Activated CD4-positive, alpha-beta T cell treated with anti-CD3 and anti-CD28 coated beads, Interleukin-2, amount 10 ng/mL, durations not matched to agents 24 days and 14 days (primary cell): Measurements from ENCODE around the gene APOC1. TPM values are rescaled to one million over a fixed set of nuclear protein-coding genes. Genes with fewer than 3 reads are reported as not detected.
"Not testable (repeated sequence)": the region's sequence is repeated elsewhere in the genome, so short reads cannot be mapped to it uniquely, and the experiment has no call there.

ENCODE experiments used
- DNase-seq: peaks from one replicate; pipeline ENCODE4 v3.0.0; 2022
- H3K27ac Mint-ChIP-seq: one replicate; pipeline ENCODE4 v1.8.0; 2022; ENCODE audit warnings: mild to moderate bottlenecking, mixed read lengths
- H3K27me3 Mint-ChIP-seq: one replicate; pipeline ENCODE4 v1.8.0; 2022; ENCODE audit warnings: mixed read lengths
- H3K36me3 Mint-ChIP-seq: one replicate; pipeline ENCODE4 v1.8.0; 2022; ENCODE audit warnings: low read depth, mild to moderate bottlenecking, mixed read lengths
- H3K4me1 Mint-ChIP-seq: one replicate; pipeline ENCODE4 v1.8.0; 2021; ENCODE audit warnings: mixed read lengths
- H3K4me3 Mint-ChIP-seq: one replicate; pipeline ENCODE4 v1.8.0; 2022; ENCODE audit warnings: mild to moderate bottlenecking, moderate library complexity, mixed read lengths
- H3K9me3 Mint-ChIP-seq: one replicate; pipeline ENCODE4 v1.8.0; 2021; ENCODE audit warnings: mixed read lengths
- intact Hi-C: fragments of 100-400 bp; cut with micrococcal nuclease; formaldehyde crosslinking; loops from one replicate; pipeline ENCODE4 v1.15.1; 2023
- total RNA-seq: library from RNA; stranded (reverse); gene quantifications from 2 replicates; pipeline ENCODE4 v1.2.3, GENCODE V29; 2022

The APOC1 gene
- total RNA-seq, 1 donor from 2014 or later: 2.1 TPM

- intact Hi-C loops: no loop called here
- Mint-ChIP-seq H3K36me3 (peaks cover 61% of the 10 kb centered on the region), H3K27ac (no peak overlapping the region)
Measured at GRCh38 chr19:44894946-44895345, 19.5 kb upstream of the APOC1 start.

GRCh38 chr19:44897835-44898234, 16.6 kb upstream of the APOC1 start:
- intact Hi-C loops: no loop called here
- no peaks in the 10 kb centered on the region for H3K27me3 Mint-ChIP-seq

More at GRCh38 chr19:44894946-44895345, 19.5 kb upstream of the APOC1 start:
- Mint-ChIP-seq H3K4me1 (peaks cover 22% of the 10 kb centered on the region), H3K9me3 (peaks cover 4% of the 10 kb centered on the region), H3K27me3 (no peaks in the 10 kb centered on the region), H3K4me3 (no peak overlapping the region)
- no peak for DNase-seq

GRCh38 chr19:44900328-44901244, 13.8 kb upstream of the APOC1 start:
- intact Hi-C loops: no loop called here
- Mint-ChIP-seq H3K27me3 (peaks cover 2% of the 10 kb centered on the region), H3K36me3 (peaks cover 51% of the 10 kb centered on the region), H3K27ac (no peak overlapping the region), H3K4me3 (no peak overlapping the region), H3K4me1 (no peaks in the 10 kb centered on the region), H3K9me3 (no peaks in the 10 kb centered on the region)
- DNase-seq: no peak

More at GRCh38 chr19:44897835-44898234, 16.6 kb upstream of the APOC1 start:
- Mint-ChIP-seq H3K27ac (no peak overlapping the region), H3K9me3 (no peaks in the 10 kb centered on the region), H3K4me1 (peaks cover 5% of the 10 kb centered on the region), H3K4me3 (no peak overlapping the region), H3K36me3 (peaks cover 64% of the 10 kb centered on the region)
- DNase-seq: no peak

- H3K9me3 Mint-ChIP-seq: no peaks in the 10 kb centered on the region
- intact Hi-C loops: loop anchor here (1.0 kb wide), 1 partner anchor 48 kb away; no protein-coding TSS in a partner anchor
Measured at GRCh38 chr19:44903216-44903601, 11.2 kb upstream of the APOC1 start.

GRCh38 chr19:44903602-44904425, 10.6 kb upstream of the APOC1 start:
- H3K4me1 Mint-ChIP-seq: peaks cover 5% of the 10 kb centered on the region
- H3K9me3 Mint-ChIP-seq: no peaks in the 10 kb centered on the region
- no peak overlapping the region for H3K4me3 Mint-ChIP-seq
- peaks cover 15% of the 10 kb centered on the region for H3K27me3 Mint-ChIP-seq
- H3K27ac Mint-ChIP-seq: no peak overlapping the region
- peak; percentile 93 for DNase-seq
- intact Hi-C loops: loop anchor here (1.0 kb wide), 1 partner anchor 47 kb away; no protein-coding TSS in a partner anchor
- H3K36me3 Mint-ChIP-seq: peaks cover 33% of the 10 kb centered on the region

More at GRCh38 chr19:44903216-44903601, 11.2 kb upstream of the APOC1 start:
- H3K36me3 Mint-ChIP-seq: peaks cover 34% of the 10 kb centered on the region
- peaks cover 15% of the 10 kb centered on the region for H3K27me3 Mint-ChIP-seq
- no peak overlapping the region for H3K27ac Mint-ChIP-seq
- no peak for DNase-seq
- H3K4me3 Mint-ChIP-seq: no peak overlapping the region
- H3K4me1 Mint-ChIP-seq: peaks cover 5% of the 10 kb centered on the region

GRCh38 chr19:44904426-44904994, 9.9 kb upstream of the APOC1 start:
- DNase-seq: no peak
- Mint-ChIP-seq H3K4me1 (peaks cover 5% of the 10 kb centered on the region), H3K27ac (no peak overlapping the region), H3K4me3 (no peak overlapping the region), H3K36me3 (peaks cover 31% of the 10 kb centered on the region), H3K9me3 (no peaks in the 10 kb centered on the region), H3K27me3 (peaks cover 15% of the 10 kb centered on the region)
- intact Hi-C loops: no loop called here

GRCh38 chr19:44905437-44906160, 8.8 kb upstream of the APOC1 start, which contains the start of gene APOE:
APOE (plus strand) TSS chr19:44905796; CDS start chr19:44906625, 829 bp downstream.
- H3K4me3 Mint-ChIP-seq: peak within 1 kb of the TSS; percentile 11
- peaks cover 15% of the 10 kb centered on the region for H3K27me3 Mint-ChIP-seq
- H3K36me3 Mint-ChIP-seq: peaks cover 22% of the 10 kb centered on the region
- H3K4me1 Mint-ChIP-seq: peaks cover 9% of the 10 kb centered on the region
- intact Hi-C loops: no loop called here
- no peak for DNase-seq
- H3K27ac Mint-ChIP-seq: peak within 1 kb of the TSS; percentile 21
- no peaks in the 10 kb centered on the region for H3K9me3 Mint-ChIP-seq

- no peak for DNase-seq
- no peak overlapping the region for H3K4me3 Mint-ChIP-seq
- peaks cover 10% of the 10 kb centered on the region for H3K4me1 Mint-ChIP-seq
- no peaks in the 10 kb centered on the region for H3K9me3 Mint-ChIP-seq
- H3K27ac Mint-ChIP-seq: no peak overlapping the region
- peaks cover 11% of the 10 kb centered on the region for H3K36me3 Mint-ChIP-seq
- peaks cover 23% of the 10 kb centered on the region for H3K27me3 Mint-ChIP-seq
- intact Hi-C loops: no loop called here
Measured at GRCh38 chr19:44907613-44908012, 6.8 kb upstream of the APOC1 start.

- H3K27me3 Mint-ChIP-seq: peaks cover 24% of the 10 kb centered on the region
- H3K9me3 Mint-ChIP-seq: no peaks in the 10 kb centered on the region
- H3K4me3 Mint-ChIP-seq: no peak overlapping the region
- H3K36me3 Mint-ChIP-seq: peaks cover 7% of the 10 kb centered on the region
- DNase-seq: no peak
- no peak overlapping the region for H3K27ac Mint-ChIP-seq
- intact Hi-C loops: no loop called here
- peaks cover 10% of the 10 kb centered on the region for H3K4me1 Mint-ChIP-seq
Measured at GRCh38 chr19:44908074-44908835, 6.2 kb upstream of the APOC1 start.

- H3K4me3 Mint-ChIP-seq: no peak overlapping the region
- DNase-seq: no peak
- peaks cover 27% of the 10 kb centered on the region for H3K27me3 Mint-ChIP-seq
- H3K9me3 Mint-ChIP-seq: no peaks in the 10 kb centered on the region
- peaks cover 3% of the 10 kb centered on the region for H3K36me3 Mint-ChIP-seq
- intact Hi-C loops: no loop called here
- H3K27ac Mint-ChIP-seq: no peak overlapping the region
- peaks cover 10% of the 10 kb centered on the region for H3K4me1 Mint-ChIP-seq
Measured at GRCh38 chr19:44908836-44909261, 5.6 kb upstream of the APOC1 start.

GRCh38 chr19:44909775-44910174, 4.6 kb upstream of the APOC1 start:
- H3K27ac Mint-ChIP-seq: no peak overlapping the region

GRCh38 chr19:44911896-44912295, 2.5 kb upstream of the APOC1 start:
- DNase-seq, H3K4me3 Mint-ChIP-seq, H3K36me3 Mint-ChIP-seq, H3K9me3 Mint-ChIP-seq, intact Hi-C loops, H3K27ac Mint-ChIP-seq: not testable (repeated sequence)
- H3K27me3 Mint-ChIP-seq: peaks cover 20% of the 10 kb centered on the region
- peaks cover 15% of the 10 kb centered on the region for H3K4me1 Mint-ChIP-seq

More at GRCh38 chr19:44909775-44910174, 4.6 kb upstream of the APOC1 start:
- H3K36me3 Mint-ChIP-seq: no peaks in the 10 kb centered on the region
- H3K27me3 Mint-ChIP-seq: peaks cover 32% of the 10 kb centered on the region
- H3K9me3 Mint-ChIP-seq: no peaks in the 10 kb centered on the region
- DNase-seq: no peak
- intact Hi-C loops: no loop called here
- H3K4me3 Mint-ChIP-seq: no peak overlapping the region
- peaks cover 19% of the 10 kb centered on the region for H3K4me1 Mint-ChIP-seq
